CD14-positive monocyte (primary cell): Measurements from ENCODE around the gene CENPK. TPM values are rescaled to one million over a fixed set of nuclear protein-coding genes. Genes with fewer than 3 reads are reported as not detected.

Experiments
- DNase-seq, 3 donors: peaks; one replicate each; pipeline ENCODE4 v3.0.0-alpha.2; 2011 to 2022
- H2AFZ ChIP-seq: 2 replicates; pipeline ENCODE4 v1.6.0; 2012; ENCODE audit warnings: mild to moderate bottlenecking, low read depth, low read length, inconsistent platforms; ENCODE audit not compliant: insufficient read depth, poor library complexity, severe bottlenecking
- H3K27ac ChIP-seq, 2 donors: 1 replicate in 1 of 2; 2 replicates in 1 of 2; pipeline ENCODE4 v1.5.1; 2012 to 2013; ENCODE audit warnings: low read length in 2 of 2, control low read depth in 1 of 2, inconsistent platforms in 1 of 2, low read depth in 1 of 2, mild to moderate bottlenecking in 1 of 2
- H3K27me3 ChIP-seq, 2 donors: one replicate each; pipeline versions ENCODE4 v1.6.0 to v1.6.1; 2011 to 2013; ENCODE audit warnings: low read length in 2 of 2; ENCODE audit not compliant: control insufficient read depth in 2 of 2, insufficient read depth in 2 of 2
- H3K36me3 ChIP-seq, 2 donors: replicated peaks in 1 of 2; 1 replicate in 1 of 2; 2 replicates in 1 of 2; pipeline versions ENCODE4 v1.5.1 to v1.6.1; 2012 to 2013; ENCODE audit warnings: low read length in 2 of 2, control low read depth in 1 of 2, inconsistent platforms in 1 of 2, mild to moderate bottlenecking in 1 of 2; ENCODE audit not compliant: insufficient read depth in 2 of 2, control insufficient read depth in 1 of 2
- H3K4me1 ChIP-seq, 2 donors: 1 replicate in 1 of 2; 2 replicates in 1 of 2; pipeline versions ENCODE4 v1.5.1 to v1.6.1; 2012 to 2013; ENCODE audit warnings: low read length in 2 of 2, control low read depth in 1 of 2, inconsistent platforms in 1 of 2, mild to moderate bottlenecking in 1 of 2, moderate library complexity in 1 of 2; ENCODE audit not compliant: insufficient read depth in 2 of 2, control insufficient read depth in 1 of 2
- H3K4me2 ChIP-seq: replicated peaks from 2 replicates; pipeline ENCODE3; 2012; ENCODE audit warnings: low read length, moderate library complexity, mild to moderate bottlenecking; ENCODE audit not compliant: poor library complexity, severe bottlenecking; ENCODE audit errors: extremely low read depth
- H3K4me3 ChIP-seq, 3 experiments: fragments of 200-600 bp in 1 of 3; sonication (generic) in 1 of 3; replicated peaks in 1 of 3; 1 replicate in 2 of 3; 2 replicates in 1 of 3; pipeline ENCODE4 v1.5.1; 2011 to 2013; ENCODE audit warnings: low read length in 3 of 3, mild to moderate bottlenecking in 3 of 3, control low read depth in 2 of 3, low read depth in 2 of 3, inconsistent platforms in 1 of 3, moderate library complexity in 1 of 3
- H3K79me2 ChIP-seq: 2 replicates; pipeline ENCODE4 v1.6.0; 2012; ENCODE audit warnings: mild to moderate bottlenecking, control low read depth, inconsistent platforms, low read length, moderate library complexity; ENCODE audit not compliant: insufficient read depth
- H3K9ac ChIP-seq: 2 replicates; pipeline ENCODE4 v1.6.0; 2017; ENCODE audit warnings: low read length, mild to moderate bottlenecking; ENCODE audit not compliant: insufficient read depth, poor library complexity, severe bottlenecking
- H3K9me3 ChIP-seq, 2 donors: replicated peaks in 1 of 2; 1 replicate in 1 of 2; 2 replicates in 1 of 2; pipeline versions ENCODE4 v1.5.1 to v1.6.1; 2012 to 2013; ENCODE audit warnings: low read length in 2 of 2, control low read depth in 1 of 2; ENCODE audit not compliant: control insufficient read depth in 1 of 2, insufficient read depth in 1 of 2
- H4K20me1 ChIP-seq: 2 replicates; pipeline ENCODE4 v1.6.0; 2012; ENCODE audit warnings: mild to moderate bottlenecking, low read length, control low read depth, moderate library complexity; ENCODE audit not compliant: insufficient read depth
- H3K27ac Mint-ChIP-seq, 7 donors: one replicate each; pipeline ENCODE4 v1.8.0; 2020; ENCODE audit warnings: mild to moderate bottlenecking in 7 of 7, mixed read lengths in 7 of 7, moderate library complexity in 6 of 7, inconsistent platforms in 2 of 7
- H3K27me3 Mint-ChIP-seq, 3 donors: one replicate each; pipeline ENCODE4 v1.8.0; 2021 to 2022; ENCODE audit warnings: low read depth in 3 of 3, mild to moderate bottlenecking in 3 of 3, mixed read lengths in 3 of 3, moderate library complexity in 3 of 3, inconsistent platforms in 1 of 3
- H3K36me3 Mint-ChIP-seq, 2 donors: one replicate each; pipeline ENCODE4 v1.8.0; 2020; ENCODE audit warnings: mixed read lengths in 2 of 2, inconsistent platforms in 1 of 2, mild to moderate bottlenecking in 1 of 2
- H3K4me1 Mint-ChIP-seq: one replicate; pipeline ENCODE4 v1.8.0; 2020; ENCODE audit warnings: mild to moderate bottlenecking, mixed read lengths
- H3K4me3 Mint-ChIP-seq, 2 donors: one replicate each; pipeline ENCODE4 v1.8.0; 2020; ENCODE audit warnings: mild to moderate bottlenecking in 2 of 2, mixed read lengths in 2 of 2, moderate library complexity in 1 of 2
- H3K9me3 Mint-ChIP-seq, 7 donors: one replicate each; pipeline ENCODE4 v1.8.0; 2020 to 2022; ENCODE audit warnings: mixed read lengths in 7 of 7, mild to moderate bottlenecking in 6 of 7, moderate library complexity in 6 of 7, inconsistent platforms in 2 of 7
- WGBS: methylation state at CpG from one replicate; pipeline ENCODE4 v1.1.5; 2013; ENCODE audit warnings: missing lambda C conversion rate; ENCODE audit not compliant: insufficient coverage; 5-methylcytosine and 5-hydroxymethylcytosine counted together
- intact Hi-C, 2 donors: fragments of 100-400 bp; cut with micrococcal nuclease; formaldehyde crosslinking; loops; one replicate each; pipeline versions ENCODE4 v1.15.0 to v1.15.1; 2023
- polyA plus RNA-seq, 3 donors: library from polyadenylated mRNA; depleted of rRNA in 1 of 3; unstranded in 2 of 3; stranded (reverse) in 1 of 3; fragments of 300-500 nt in 2 of 3; fragments of >200 nt in 1 of 3; fragmentation: Illumina TruSeq in 2 of 3; gene quantifications; 1 replicate in 2 of 3; 2 replicates in 1 of 3; pipeline ENCODE4 v1.2.3, GENCODE V29; 2012 to 2021
- TF ChIP-seq, protein P1 (sequence below): fragments of 200-600 bp; IDR thresholded peaks from one replicate; pipeline ENCODE4 v1.8.0; 2022; ENCODE audit warnings: antibody characterized with exemption, mild to moderate bottlenecking

CENPK gene
- polyA plus RNA-seq, 3 donors, result 0.27 to 1.8 (median 0.83) TPM

DNA sequence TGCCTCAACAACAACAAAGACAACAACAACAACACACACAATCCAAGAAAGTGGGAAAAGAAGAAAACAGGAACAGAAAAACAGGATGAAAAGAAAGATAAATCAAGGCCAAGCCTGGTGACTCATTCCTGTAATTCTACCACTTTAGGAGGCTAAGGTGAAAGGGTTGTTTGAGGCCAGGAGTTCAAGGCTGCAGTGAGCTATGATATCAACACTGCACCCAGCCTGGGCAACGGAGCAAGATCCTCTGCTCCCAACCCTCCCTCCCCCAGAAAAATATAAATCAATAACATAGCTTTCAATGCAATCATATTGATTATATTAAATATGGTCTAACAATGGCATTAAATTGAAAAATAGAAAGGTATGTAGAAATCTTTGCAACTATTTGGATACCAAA is 32.1 kb downstream of the CENPK start:
- Mint-ChIP-seq H3K9me3 (no peaks in the 10 kb centered on the region), H3K27me3 (no peaks in the 10 kb centered on the region), H3K27ac (peak overlapping the region in 3 of 7 donors; percentile 25 to 58 (median 51)), H3K4me3 (no peak overlapping the region), H3K4me1 (no peaks in the 10 kb centered on the region), H3K36me3 (peaks cover 17 to 43% of the 10 kb centered on the region in 2 donors)
- Histone ChIP-seq H3K4me3 (no peak overlapping the region), H3K4me2 (no peak overlapping the region), H3K36me3 (no peaks in the 10 kb centered on the region), H3K27ac (no peak overlapping the region), H2AFZ (no peak overlapping the region), H3K4me1 (no peaks in the 10 kb centered on the region), H3K9me3 (no peaks in the 10 kb centered on the region), H3K27me3 (no peaks in the 10 kb centered on the region), H3K79me2 (no peaks in the 10 kb centered on the region), H4K20me1 (no peaks in the 10 kb centered on the region), H3K9ac (no peak overlapping the region)
- no peak for DNase-seq
- intact Hi-C loops, result no loop called here
- WGBS, result no CpG with 5 or more reads among the region's 1 CpG
- TF ChIP-seq, protein P1, sequence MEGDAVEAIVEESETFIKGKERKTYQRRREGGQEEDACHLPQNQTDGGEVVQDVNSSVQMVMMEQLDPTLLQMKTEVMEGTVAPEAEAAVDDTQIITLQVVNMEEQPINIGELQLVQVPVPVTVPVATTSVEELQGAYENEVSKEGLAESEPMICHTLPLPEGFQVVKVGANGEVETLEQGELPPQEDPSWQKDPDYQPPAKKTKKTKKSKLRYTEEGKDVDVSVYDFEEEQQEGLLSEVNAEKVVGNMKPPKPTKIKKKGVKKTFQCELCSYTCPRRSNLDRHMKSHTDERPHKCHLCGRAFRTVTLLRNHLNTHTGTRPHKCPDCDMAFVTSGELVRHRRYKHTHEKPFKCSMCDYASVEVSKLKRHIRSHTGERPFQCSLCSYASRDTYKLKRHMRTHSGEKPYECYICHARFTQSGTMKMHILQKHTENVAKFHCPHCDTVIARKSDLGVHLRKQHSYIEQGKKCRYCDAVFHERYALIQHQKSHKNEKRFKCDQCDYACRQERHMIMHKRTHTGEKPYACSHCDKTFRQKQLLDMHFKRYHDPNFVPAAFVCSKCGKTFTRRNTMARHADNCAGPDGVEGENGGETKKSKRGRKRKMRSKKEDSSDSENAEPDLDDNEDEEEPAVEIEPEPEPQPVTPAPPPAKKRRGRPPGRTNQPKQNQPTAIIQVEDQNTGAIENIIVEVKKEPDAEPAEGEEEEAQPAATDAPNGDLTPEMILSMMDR, result no peak

DNA sequence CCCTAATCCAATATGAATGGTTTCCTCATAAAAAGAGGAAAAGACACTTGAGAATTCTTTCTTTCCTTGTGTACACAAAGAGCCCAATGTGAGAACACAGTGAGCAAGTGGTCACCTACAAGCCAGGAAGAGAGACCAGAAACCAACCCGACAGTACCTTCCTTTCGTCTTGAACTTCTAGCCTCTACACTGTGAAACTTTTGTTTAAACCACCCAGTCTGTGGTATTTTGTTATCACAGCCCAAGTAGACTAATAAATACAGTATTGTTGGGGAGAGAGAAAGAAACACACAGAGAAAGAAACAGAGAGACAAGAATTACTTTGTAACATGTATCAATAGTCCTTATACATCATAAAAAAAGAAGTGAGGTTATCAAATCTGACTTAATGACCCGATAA is 37.2 kb downstream of the CENPK start:
- intact Hi-C loops, result no loop called here

More for the DNA sequence above, 37.2 kb downstream of the CENPK start:
- Histone ChIP-seq H3K4me2 (no peak overlapping the region), H3K27me3 (no peaks in the 10 kb centered on the region), H3K27ac (no peak overlapping the region), H4K20me1 (no peaks in the 10 kb centered on the region), H3K4me1 (no peaks in the 10 kb centered on the region), H3K36me3 (peaks cover 0 to 21% of the 10 kb centered on the region in 2 donors), H3K4me3 (no peak overlapping the region), H3K9me3 (no peaks in the 10 kb centered on the region), H2AFZ (no peak overlapping the region), H3K79me2 (no peaks in the 10 kb centered on the region), H3K9ac (no peak overlapping the region)
- Mint-ChIP-seq H3K36me3 (peaks cover 31 to 50% of the 10 kb centered on the region in 2 donors), H3K27ac (no peak overlapping the region), H3K4me1 (no peaks in the 10 kb centered on the region), H3K4me3 (no peak overlapping the region), H3K27me3 (peaks cover 0 to 2% (median 0%) of the 10 kb centered on the region in 3 donors), H3K9me3 (no peaks in the 10 kb centered on the region)
- DNase-seq, result no peak
- no CpG with 5 or more reads among the region's 3 CpGs for WGBS
- TF ChIP-seq, protein P1, result no peak
